NCI-H1105 (cell line): ENCODE data around the gene ZBTB7C.
A peak's percentile ranks its signal among the peaks of the same experiment; 100 is the strongest.

ENCODE experiments used
- DNase-seq: peaks from one replicate; lab custom pipeline; 2025; lab: John Stamatoyannopoulos, UW

ZBTB7C gene

DNA sequence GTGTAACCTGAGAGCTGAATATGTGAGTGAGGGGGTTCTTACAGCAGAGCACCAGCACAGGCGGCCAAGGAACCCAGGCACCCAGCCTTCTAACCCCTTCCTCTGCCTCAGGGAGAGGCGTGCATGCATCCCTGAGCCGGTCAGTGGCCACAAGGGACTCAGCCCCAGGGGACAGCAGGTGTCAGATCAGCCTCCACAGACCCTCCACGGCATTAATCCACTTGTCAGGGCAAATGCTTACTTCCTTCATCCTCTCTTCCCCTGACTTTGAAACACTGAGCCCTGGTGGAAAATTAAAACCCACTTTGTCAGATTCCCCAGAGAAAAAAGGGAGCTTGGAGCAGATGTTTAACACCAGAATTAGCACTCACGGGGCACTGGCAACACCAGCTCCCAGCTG, 418.2 kb downstream of the ZBTB7C start:
- DNase-seq = no peak

DNA sequence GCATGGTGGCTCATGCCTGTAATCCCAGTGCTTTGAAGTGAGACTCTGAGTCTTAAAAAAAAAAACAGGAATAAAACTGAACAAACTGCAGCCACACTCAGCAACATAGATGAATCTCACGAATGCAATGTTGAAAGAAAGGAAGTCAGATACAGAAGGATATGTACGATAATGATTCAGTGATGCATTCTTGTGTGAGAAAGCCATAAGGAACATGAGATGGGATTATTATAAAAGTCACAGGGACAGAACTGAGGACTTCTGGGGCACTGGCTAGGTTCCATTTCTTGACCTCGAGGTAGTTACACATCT, 421.8 kb downstream of the ZBTB7C start:
- DNase-seq = no peak

DNA sequence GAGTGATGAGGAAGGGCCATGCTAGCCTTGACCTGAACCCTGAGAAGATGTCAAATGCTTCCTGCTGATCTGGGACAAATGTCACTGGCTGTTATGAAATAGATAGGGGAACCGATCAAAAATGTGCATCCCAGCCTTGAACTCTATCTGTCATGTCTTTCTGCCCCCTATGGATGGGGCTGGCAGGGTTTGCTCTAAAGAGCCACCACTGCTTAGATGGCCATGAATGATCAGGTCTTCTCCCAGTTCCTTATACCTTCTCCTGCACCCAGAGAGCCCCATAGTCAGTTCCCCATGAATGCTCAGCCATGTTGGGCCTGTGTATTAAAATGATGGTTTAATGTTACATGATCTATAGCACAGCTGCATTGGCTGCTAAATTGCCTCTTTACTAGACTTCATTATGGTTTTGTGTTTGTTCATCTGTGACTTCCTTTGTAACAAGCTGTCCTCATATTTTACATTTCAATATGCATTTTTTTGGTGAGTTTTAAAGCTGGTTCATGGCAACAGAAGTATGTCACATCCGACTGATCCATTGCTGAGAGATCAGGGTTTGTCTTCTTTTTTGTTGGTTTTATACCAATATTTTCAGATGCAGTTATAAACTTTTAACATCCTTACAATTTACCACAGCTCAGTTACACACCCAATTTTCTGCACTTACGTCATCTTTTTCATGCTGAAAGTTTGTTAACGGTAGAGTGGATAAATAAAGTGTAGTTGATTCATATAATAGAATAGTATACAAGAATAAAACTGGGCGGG, 422.4 kb downstream of the ZBTB7C start:
- DNase-seq = no peak

DNA sequence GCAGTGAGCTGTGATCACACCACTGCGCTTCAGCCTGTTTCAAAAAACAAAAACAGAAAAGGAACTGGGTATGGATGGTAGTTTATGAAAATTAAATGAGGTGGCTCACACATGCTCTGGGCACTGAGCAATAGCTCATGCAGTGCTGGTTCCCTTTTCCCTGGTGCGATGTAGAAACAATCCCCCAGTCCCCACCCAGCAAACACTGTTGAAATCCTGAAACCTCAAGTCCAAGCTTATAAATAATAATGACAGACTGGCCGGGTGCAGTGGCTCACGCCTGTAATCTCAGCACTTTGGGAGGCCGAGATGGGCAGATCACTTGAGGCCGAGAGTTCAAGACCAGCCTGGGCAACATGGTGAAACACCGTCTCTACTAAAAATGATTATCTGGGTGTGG, 423.3 kb downstream of the ZBTB7C start:
- no peak for DNase-seq

DNA sequence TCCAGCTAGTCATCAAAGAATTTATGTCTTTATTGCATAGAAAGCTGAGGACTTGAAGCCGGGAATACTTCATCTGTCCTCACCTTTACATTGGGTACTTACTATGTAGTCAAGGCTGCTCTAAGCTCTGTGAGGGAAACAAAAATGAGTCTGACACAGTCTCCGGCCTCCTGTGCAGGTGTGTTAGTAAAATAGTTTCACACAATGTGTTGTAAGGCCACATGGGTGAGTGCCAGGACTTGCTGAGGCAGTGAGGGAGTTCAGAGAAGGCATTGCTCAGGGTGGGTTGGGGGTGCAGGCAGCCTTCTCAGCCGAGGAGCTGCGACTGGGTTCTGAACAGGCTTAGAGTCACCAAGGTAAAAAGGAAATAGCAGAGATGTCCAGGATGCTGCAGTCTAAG, 424.2 kb downstream of the ZBTB7C start:
- no peak for DNase-seq

DNA sequence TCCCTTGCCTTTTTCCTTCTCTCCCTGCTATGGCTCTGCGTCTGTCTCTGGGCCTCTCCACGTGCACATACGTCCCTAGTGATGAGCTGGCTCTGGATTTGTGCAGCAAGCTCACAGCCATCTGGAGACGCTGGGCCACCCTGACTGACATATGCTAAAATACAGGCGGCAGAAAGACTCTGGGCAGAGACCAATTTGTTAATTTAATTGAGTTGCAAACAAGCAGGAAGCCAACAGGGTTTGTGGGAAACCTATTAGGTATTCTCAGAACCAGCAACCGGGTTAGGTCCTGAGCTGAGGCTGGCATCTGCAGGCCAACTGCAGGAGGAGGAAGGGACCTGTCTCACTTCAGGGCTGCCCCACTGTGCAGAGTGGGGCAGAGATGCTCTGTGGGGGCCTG, 425.2 kb downstream of the ZBTB7C start:
- no peak for DNase-seq

DNA sequence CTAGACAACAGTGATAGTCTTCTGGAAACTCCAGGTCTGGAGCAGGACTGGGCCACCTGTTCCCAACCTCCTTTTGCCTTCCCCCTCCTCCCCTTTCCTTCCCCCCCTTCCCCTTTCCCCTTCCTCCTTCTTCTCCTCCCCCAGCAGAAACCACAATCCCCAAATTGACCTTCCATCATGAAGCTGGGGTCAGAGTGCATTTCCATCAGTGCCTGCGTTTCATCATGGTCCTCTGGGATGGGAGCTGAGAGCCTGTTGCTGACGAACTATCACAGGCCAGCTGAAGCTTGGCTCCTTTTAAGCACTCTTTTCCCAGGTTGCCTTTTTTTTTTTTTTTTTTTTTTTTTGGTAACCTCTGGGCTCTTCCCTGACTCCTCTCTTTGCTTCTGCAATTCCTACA, 426.1 kb downstream of the ZBTB7C start:
- no peak for DNase-seq

DNA sequence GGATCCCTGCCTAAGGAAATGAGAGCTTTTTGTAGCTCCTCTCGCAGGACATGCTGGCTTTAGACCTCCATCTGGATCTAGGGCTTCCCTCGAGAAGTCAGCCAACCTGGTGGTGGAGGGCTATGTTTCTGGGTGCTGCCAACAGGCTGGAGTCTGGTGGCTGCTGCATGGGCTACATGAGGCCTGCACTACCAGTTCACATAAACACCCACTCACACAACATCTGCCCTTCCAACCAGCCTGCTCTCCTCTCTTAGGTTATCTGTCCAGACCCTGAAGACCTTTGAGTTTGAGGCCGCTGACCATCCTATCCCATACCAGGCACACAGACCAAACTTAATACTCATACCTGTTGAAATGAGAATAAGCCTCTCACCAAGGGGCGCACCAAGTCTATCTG, 427.4 kb downstream of the ZBTB7C start:
- DNase-seq = no peak

DNA sequence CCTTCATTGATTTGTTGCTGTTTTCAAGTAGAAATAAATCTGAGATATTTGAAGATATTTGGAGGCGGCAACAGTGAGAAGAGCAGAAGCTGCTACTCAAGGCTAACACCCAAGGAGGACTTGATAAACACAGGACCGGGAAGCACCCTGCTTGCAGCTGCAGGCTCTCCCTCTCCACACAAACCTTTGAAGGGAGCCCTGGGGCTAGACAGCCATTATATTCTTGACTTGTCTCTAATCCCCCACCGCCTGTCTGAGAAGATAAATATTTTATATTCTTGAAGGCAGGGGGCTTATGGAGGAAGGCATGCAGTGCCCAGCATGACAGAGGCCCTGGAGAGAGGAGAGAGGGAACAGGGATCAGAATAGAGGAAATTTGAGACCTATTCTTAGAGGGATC, 427.9 kb downstream of the ZBTB7C start:
- DNase-seq = no peak

DNA sequence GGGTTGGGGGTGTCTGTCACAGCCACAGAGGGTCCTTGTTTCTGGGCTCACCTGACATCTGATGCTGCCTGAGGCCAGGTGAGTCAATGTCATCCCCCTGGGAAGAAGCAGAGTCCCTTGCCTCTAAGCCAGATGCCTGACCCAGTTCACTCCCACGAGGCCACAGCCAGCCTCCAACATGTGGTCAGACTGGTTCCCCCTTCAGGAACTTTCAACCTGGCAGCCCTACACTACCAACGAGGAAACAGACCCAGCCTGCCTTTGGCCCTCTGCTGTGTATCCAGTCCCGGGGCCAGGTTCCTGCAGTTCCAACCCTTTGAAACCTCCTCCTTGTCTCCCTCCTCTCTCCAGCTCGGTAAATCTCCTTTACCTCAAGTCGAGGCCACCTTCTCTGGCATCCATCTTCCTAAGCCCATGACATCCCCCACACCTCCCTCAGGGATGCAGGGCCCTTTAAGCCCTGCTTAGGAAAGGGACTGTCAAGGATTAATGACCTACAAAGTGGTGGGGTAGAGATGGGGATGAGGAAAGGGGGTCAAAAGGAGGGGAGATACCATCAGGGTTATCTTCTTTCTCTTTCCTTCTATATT, 429.5 kb downstream of the ZBTB7C start:
- no peak for DNase-seq

DNA sequence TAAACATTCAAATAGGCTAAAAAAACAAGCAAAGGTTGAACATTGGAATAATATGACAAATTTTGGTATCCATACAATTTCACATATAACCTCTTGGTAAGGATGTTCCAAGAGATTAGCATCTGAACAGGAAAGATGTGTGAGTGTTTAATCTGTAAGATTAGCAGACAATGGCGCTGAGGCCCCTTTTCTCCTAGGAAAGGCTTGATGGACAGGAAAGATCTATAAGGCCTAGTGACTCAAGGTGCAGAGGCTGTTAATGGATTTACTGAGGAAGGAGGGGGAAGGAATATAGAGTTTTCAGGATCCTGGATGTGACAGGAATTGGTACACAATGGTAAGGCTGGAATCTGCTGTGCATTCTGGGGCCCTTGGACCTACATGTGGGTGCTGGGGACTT, 430.6 kb downstream of the ZBTB7C start:
- no peak for DNase-seq

DNA sequence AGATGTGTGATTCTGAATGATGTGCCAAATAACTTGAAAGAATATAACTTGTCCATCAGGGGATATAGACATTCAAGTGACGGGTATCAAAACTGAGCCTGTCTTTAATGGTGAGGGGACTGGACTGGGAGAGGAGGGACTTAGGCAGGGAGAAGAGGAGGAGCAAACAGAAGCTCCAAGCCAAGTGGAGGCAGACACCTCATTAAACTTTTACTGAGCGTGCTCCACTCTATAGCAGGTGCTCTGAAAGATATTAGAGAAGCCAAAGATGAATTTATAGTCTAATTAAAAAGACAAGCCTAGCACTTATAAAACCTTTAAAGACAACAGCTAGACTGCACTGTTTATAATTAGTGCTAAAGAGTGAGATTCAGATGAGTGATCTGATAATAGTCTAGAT, 431.0 kb downstream of the ZBTB7C start:
- DNase-seq = peak; percentile 20
